ENCODE results near the gene ABCC9. TPM values are rescaled to one million over a fixed set of nuclear protein-coding genes. Genes with fewer than 3 reads are reported as not detected.

ABCC9 gene
- total RNA-seq, 6 donors from 2014 or later: 9.4 to 23.4 (median 15.1) TPM

Small RNA genes within 50 kb of the gene (small RNA-seq; reads per million reads assigned to genes)
- gene AC008250.2: 0 reads per million in 4 donors

Other genes starting within 250 kb of the ABCC9 start
- gene KCNJ8, start 166.7 kb downstream of the ABCC9 start, total RNA-seq: 10 to 100 TPM; 11.5 to 32.2 (median 15.1) TPM
- gene CMAS, start 104.8 kb upstream of the ABCC9 start, total RNA-seq: 10 to 100 TPM; 13.7 to 55.2 (median 19.5) TPM